ENCODE results near the gene CTSZ.

CTSZ gene

DNA sequence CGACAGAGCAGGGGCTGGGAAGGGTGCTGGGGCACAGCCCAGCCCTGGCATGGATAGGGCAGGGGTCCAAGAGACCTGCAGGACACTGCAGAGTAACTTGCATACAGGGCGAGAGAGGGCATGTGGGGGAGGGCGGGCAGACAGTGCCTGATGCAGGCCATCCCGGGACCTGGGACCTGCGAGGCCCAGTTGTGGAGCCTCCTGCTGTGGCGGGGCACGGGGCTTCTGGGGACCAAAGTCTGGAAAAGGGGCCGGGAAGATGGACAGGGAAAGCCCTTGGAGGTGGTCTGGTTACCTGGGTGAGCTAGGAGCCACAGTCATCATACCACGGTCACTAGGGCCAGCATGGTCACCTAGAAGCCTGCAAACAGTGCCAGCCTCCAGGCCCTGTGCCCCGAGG is 11.8 kb upstream of the CTSZ start:
- Histone ChIP-seq H3K79me2 (ENCODE audit: insufficient read depth, low read length) (peaks cover 3% of the 10 kb centered on the region; the same call in 1 of the 2 replicates), H3K4me2 (ENCODE audit: insufficient read depth, low read length) (no peak overlapping the region), H2AFZ (ENCODE audit: low read depth, low read length) (no peak overlapping the region), H3K36me3 (ENCODE audit: insufficient read depth, low read length) (peaks cover 16% of the 10 kb centered on the region), H3K9ac (ENCODE audit: low read depth, low read length) (no peak overlapping the region), H4K20me1 (ENCODE audit: insufficient read depth, low read length) (peaks cover 28% of the 10 kb centered on the region), H3K27ac (ENCODE audit: low read length) (no peak overlapping the region), H3K27me3 (ENCODE audit: insufficient read depth, low read length, poor library complexity) (no peaks in the 10 kb centered on the region), H3K4me3 (ENCODE audit: low read depth in 1 of 2, low read length in 2 of 2) (no peak overlapping the region), H3K9me3 (ENCODE audit: insufficient read depth, low read length, severe bottlenecking) (no peaks in the 10 kb centered on the region), H3K4me1 (ENCODE audit: insufficient read depth, low read length) (no peaks in the 10 kb centered on the region)
- ATAC-seq (ENCODE audit: insufficient read depth, low read depth) (no peak), DNase-seq (no peak)
- TF ChIP-seq EZH2 (IDR thresholded peaks at IDR 0.05; ENCODE audit: borderline replicate concordance, low read depth, low read length, severe bottlenecking), result no peak
- TF ChIP-seq, protein P1, sequence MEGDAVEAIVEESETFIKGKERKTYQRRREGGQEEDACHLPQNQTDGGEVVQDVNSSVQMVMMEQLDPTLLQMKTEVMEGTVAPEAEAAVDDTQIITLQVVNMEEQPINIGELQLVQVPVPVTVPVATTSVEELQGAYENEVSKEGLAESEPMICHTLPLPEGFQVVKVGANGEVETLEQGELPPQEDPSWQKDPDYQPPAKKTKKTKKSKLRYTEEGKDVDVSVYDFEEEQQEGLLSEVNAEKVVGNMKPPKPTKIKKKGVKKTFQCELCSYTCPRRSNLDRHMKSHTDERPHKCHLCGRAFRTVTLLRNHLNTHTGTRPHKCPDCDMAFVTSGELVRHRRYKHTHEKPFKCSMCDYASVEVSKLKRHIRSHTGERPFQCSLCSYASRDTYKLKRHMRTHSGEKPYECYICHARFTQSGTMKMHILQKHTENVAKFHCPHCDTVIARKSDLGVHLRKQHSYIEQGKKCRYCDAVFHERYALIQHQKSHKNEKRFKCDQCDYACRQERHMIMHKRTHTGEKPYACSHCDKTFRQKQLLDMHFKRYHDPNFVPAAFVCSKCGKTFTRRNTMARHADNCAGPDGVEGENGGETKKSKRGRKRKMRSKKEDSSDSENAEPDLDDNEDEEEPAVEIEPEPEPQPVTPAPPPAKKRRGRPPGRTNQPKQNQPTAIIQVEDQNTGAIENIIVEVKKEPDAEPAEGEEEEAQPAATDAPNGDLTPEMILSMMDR (IDR thresholded peaks at IDR 0.05; ENCODE audit: borderline replicate concordance, extremely low read depth, low read length, poor library complexity, severe bottlenecking), result no peak

DNA sequence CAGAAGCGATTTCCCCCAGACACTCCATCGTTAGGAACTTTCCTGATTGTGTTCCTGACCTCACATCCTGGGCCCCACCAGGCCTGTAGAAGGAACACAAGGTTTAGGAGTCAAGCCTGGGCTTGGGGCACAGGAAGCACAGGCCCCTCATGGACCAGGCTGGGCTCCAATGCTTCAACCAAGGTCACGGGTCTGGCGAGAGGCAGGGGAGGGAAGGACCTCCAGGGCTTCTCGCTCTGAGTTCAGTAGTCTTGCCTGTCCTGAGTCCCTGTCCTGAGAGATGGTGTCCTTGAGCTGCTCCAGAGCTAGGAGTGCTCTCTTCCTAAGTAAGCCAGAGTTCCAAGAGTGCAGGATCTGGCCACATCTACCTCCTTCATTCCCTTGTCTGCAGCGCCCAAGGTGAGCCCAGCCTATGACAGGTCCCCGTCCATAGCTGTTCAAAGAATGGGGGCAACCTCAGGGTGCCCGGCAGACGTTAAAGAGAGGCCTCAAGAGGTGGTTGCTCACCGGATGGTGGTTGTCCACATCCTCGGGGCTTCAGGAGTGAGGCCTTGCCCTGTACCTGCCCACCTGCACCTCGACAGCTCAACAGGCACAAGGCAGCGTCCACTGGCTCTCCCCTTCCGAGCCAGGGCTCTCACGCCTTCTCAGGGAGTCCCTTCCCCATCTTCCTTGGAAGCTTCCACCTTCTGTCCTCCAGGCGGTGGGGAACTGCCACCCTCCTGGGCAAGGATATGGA is 10.6 kb upstream of the CTSZ start:
- H3K4me2 ChIP-seq (ENCODE audit: insufficient read depth, low read length), result no peak overlapping the region
- no peaks in the 10 kb centered on the region for H3K9me3 ChIP-seq (ENCODE audit: insufficient read depth, low read length, severe bottlenecking)
- no peak overlapping the region for H3K27ac ChIP-seq (ENCODE audit: low read length)
- TF ChIP-seq EZH2 (IDR thresholded peaks at IDR 0.05; ENCODE audit: borderline replicate concordance, low read depth, low read length, severe bottlenecking), result no peak
- TF ChIP-seq, protein P1 (IDR thresholded peaks at IDR 0.05; ENCODE audit: borderline replicate concordance, extremely low read depth, low read length, poor library complexity, severe bottlenecking), result no peak
- H3K27me3 ChIP-seq (ENCODE audit: insufficient read depth, low read length, poor library complexity), result no peaks in the 10 kb centered on the region
- ATAC-seq (ENCODE audit: insufficient read depth, low read depth), result no peak
- H3K36me3 ChIP-seq (ENCODE audit: insufficient read depth, low read length), result peaks cover 5% of the 10 kb centered on the region
- H3K4me1 ChIP-seq (ENCODE audit: insufficient read depth, low read length), result no peaks in the 10 kb centered on the region
- no peak for DNase-seq
- H3K9ac ChIP-seq (ENCODE audit: low read depth, low read length), result no peak overlapping the region
- H2AFZ ChIP-seq (ENCODE audit: low read depth, low read length), result no peak overlapping the region
- H4K20me1 ChIP-seq (ENCODE audit: insufficient read depth, low read length), result peaks cover 18% of the 10 kb centered on the region
- H3K4me3 ChIP-seq (ENCODE audit: low read depth in 1 of 2, low read length in 2 of 2), result no peak overlapping the region
- no peaks in the 10 kb centered on the region for H3K79me2 ChIP-seq (ENCODE audit: insufficient read depth, low read length)

DNA sequence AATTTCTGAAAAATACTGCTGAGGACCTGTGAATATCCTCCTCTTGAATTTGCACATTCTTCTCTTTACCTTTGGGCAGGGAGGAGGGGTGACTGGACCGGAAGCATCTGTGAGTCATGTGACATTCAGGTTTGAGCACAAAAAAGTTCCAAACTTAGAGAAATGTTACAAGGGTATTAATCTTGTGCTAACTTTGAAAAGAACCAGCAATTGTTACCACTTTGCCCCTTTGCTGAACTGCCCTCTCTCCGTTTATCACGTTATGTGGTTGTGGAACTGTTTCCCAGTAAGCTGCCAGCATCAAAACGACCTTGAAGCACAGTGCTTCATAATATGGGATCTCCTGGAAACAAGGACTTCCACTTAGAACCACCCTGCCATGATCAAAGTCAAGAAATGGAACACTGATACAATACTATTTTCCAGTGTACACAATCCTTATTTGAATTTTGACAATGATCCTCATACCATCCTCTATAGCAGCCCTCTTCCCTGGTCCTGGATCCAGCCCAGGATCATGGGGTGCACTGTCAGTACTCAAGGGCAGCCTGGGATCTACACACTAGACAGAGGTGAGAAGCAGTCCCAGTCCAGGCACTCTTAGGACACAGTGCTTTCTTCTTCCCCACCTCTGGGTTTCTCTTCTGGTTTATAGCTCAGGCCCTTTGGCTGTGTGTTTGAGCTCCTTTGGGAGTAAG is 9.9 kb upstream of the CTSZ start:
- no peaks in the 10 kb centered on the region for H3K9me3 ChIP-seq (ENCODE audit: insufficient read depth, low read length, severe bottlenecking)
- H3K36me3 ChIP-seq (ENCODE audit: insufficient read depth, low read length), result no peaks in the 10 kb centered on the region
- no peaks in the 10 kb centered on the region for H3K4me1 ChIP-seq (ENCODE audit: insufficient read depth, low read length)
- no peak for DNase-seq
- no peaks in the 10 kb centered on the region for H3K79me2 ChIP-seq (ENCODE audit: insufficient read depth, low read length)
- no peaks in the 10 kb centered on the region for H3K27me3 ChIP-seq (ENCODE audit: insufficient read depth, low read length, poor library complexity)
- H3K4me2 ChIP-seq (ENCODE audit: insufficient read depth, low read length), result no peak overlapping the region
- TF ChIP-seq, protein P1 (IDR thresholded peaks at IDR 0.05; ENCODE audit: borderline replicate concordance, extremely low read depth, low read length, poor library complexity, severe bottlenecking), result no peak
- no peak for TF ChIP-seq EZH2 (IDR thresholded peaks at IDR 0.05; ENCODE audit: borderline replicate concordance, low read depth, low read length, severe bottlenecking)
- H3K4me3 ChIP-seq (ENCODE audit: low read depth in 1 of 2, low read length in 2 of 2), result no peak overlapping the region
- H3K27ac ChIP-seq (ENCODE audit: low read length), result no peak overlapping the region
- no peak overlapping the region for H3K9ac ChIP-seq (ENCODE audit: low read depth, low read length)
- peaks cover 18% of the 10 kb centered on the region for H4K20me1 ChIP-seq (ENCODE audit: insufficient read depth, low read length)
- no peak for ATAC-seq (ENCODE audit: insufficient read depth, low read depth)
- H2AFZ ChIP-seq (ENCODE audit: low read depth, low read length), result no peak overlapping the region

All from DND-41 (cell line).